GM12874 (cell line): Measurements from ENCODE around the gene ZBTB7B.

Experiments used
- TF ChIP-seq, protein P1 (sequence below): IDR thresholded peaks from 2 replicates; pipeline ENCODE4 v1.5.1; 2011; ENCODE audit warnings: low read depth, mild to moderate bottlenecking, control low read depth, low read length, moderate library complexity; ENCODE audit not compliant: insufficient read depth

ZBTB7B gene

DNA sequence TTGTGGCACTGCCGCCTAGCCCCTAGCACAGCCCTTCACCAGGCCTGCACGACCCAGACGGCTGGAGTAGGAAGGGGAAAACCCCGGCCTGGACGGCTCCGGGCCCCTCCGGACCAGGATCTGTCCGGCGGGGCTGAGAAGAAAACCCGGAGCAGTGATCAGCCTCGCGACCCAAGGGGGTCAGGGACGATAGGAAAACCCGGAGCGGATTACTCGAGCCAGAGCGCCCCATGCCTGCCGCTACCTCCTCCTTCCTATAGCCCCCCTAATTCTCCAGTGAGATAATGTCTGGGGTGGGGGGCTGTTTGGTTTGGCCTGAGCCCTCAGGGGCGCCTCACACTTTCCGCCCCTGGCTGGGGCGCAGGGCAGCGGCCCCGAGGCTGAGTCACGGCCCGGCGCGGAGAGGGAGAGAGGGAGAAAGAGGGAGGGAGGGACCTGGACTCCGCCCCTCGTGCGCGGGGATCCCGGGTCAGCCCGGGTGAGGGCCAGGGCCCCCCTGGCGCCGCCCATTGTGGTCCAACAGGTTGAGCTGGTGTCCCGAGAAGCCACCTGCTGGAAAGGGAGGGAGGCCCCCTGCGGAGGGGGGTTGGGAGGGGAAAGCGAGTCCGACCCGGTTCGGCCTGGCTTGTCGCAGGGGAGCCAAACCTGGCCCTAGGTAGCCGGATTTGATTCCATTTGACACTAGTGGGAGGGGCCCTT, 1.7 kb upstream of the ZBTB7B start:
- TF ChIP-seq, protein P1, sequence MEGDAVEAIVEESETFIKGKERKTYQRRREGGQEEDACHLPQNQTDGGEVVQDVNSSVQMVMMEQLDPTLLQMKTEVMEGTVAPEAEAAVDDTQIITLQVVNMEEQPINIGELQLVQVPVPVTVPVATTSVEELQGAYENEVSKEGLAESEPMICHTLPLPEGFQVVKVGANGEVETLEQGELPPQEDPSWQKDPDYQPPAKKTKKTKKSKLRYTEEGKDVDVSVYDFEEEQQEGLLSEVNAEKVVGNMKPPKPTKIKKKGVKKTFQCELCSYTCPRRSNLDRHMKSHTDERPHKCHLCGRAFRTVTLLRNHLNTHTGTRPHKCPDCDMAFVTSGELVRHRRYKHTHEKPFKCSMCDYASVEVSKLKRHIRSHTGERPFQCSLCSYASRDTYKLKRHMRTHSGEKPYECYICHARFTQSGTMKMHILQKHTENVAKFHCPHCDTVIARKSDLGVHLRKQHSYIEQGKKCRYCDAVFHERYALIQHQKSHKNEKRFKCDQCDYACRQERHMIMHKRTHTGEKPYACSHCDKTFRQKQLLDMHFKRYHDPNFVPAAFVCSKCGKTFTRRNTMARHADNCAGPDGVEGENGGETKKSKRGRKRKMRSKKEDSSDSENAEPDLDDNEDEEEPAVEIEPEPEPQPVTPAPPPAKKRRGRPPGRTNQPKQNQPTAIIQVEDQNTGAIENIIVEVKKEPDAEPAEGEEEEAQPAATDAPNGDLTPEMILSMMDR = no peak

- TF ChIP-seq, protein P1 = no peak
Measured at GRCh38 chr1:155001425-155001674, 1.3 kb upstream of the ZBTB7B start.

- TF ChIP-seq, protein P1 = peak; percentile 60
Measured at GRCh38 chr1:155001675-155002463, 733 bp upstream of the ZBTB7B start.

DNA sequence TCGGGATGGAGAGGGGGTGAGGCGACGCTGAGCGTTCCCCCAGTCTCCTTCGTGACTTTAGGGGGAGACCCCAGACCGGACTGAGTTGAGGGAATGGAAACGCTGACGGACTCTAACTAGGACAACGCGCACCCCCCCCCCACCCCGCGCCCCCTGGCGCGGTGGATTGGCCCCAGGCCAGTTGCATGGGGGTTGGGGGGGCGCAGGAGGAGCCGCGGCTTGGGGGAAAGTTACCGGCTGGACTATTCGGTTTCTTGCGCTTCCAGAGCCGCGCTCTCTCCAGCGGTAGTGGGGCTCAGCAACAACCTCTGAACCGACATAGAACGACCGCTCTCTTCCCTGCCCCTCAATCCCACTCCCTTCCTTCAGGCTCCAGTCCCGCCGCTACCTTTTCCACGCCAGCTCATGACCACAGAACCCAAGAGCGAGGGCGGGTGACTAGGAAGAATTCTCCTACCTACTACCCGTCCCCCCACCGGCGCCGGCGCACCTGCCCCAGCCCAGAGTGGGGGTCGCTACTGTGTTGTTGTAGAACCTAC, 694 bp downstream of the ZBTB7B start:
- TF ChIP-seq, protein P1 = no peak

DNA sequence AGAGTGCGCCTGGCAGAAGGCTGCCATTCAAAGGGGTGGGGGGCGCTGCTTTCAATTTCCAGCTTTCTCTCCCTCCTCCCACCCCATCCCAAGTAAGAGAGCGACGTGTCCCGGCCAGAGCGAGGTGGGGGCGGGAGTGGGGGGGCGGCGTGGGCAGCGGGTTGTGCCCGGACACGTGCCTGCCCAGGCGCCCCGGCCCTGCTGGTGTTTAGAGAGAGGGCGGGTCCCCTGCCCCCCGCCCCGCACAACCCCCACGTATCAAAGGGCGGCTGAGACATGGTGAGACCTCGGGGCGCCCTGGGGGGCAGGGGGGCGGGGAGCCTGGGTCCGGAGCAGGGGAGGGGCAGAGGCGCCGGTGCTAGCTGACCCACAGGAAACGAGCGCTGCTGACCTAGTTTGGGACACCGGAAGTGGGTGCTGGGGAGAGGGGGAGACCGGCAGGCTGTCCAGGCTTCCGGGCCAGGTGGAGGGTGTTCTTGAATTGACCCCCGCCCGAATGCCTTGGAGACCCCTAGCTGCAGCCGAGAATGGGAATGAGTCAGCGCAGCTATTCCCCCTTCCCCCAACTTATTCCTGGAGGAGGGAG, 1.3 kb downstream of the ZBTB7B start:
- TF ChIP-seq, protein P1 = no peak

- TF ChIP-seq, protein P1 = no peak
Measured at GRCh38 chr1:155004352-155005075, 1.9 kb downstream of the ZBTB7B start.
